Endothelial cell of umbilical vein (primary cell): ENCODE data around the gene GNA12. TPM values are rescaled to one million over a fixed set of nuclear protein-coding genes. Genes with fewer than 3 reads are reported as not detected.

Experiments used
- BruUV-seq: library from RNA; stranded (reverse); fragments of 400-500 nt; replicated peaks from 2 replicates; lab custom pipeline; 2021; lab: Mats Ljungman, UMichigan
- CTCF ChIA-PET: fragments of 300-600, 350-600 bp; sonication (Branson Sonifier 250); formaldehyde crosslinking; loops from one replicate; lab custom pipeline; 2021; ENCODE audit warnings: antibody characterized with exemption, inconsistent platforms; lab: Charles Lee
- POLR2A ChIA-PET: fragments of 300-600, 350-600 bp; sonication (Branson Sonifier 250); formaldehyde crosslinking; loops from one replicate; lab custom pipeline; 2021; ENCODE audit warnings: antibody characterized with exemption, inconsistent platforms; lab: Charles Lee
- DNase-seq: peaks from one replicate; pipeline ENCODE4 v3.0.0-alpha.2; 2011; ENCODE audit warnings: low read depth, low spot score
- FAIRE-seq: peaks from 2 replicates; lab custom pipeline; 2011; peaks lifted over from hg19 to GRCh38; lab: Jason Lieb, UNC
- H2AFZ ChIP-seq: 2 replicates; pipeline ENCODE4 v1.6.0; 2012; ENCODE audit warnings: low read depth, low read length, control low read depth, inconsistent platforms
- H3K27ac ChIP-seq: 2 replicates; pipeline ENCODE4 v1.5.1; 2011; ENCODE audit warnings: low read depth, mild to moderate bottlenecking, control low read depth, low read length, moderate library complexity; ENCODE audit not compliant: insufficient read depth
- H3K27me3 ChIP-seq, 2 experiments: 2 replicates each; pipeline versions ENCODE4 v1.6.0 to v1.6.1; 2011; ENCODE audit warnings: low read length in 2 of 2, mixed read lengths in 1 of 2; ENCODE audit not compliant: control insufficient read depth in 2 of 2, insufficient read depth in 2 of 2
- H3K36me3 ChIP-seq, 2 experiments: 2 replicates in 1 of 2; 3 replicates in 1 of 2; pipeline ENCODE4 v1.5.1; 2011; ENCODE audit warnings: low read length in 2 of 2, mild to moderate bottlenecking in 1 of 2, moderate library complexity in 1 of 2; ENCODE audit not compliant: control insufficient read depth in 2 of 2, insufficient read depth in 2 of 2; ENCODE audit errors: extremely low read depth in 1 of 2
- H3K4me1 ChIP-seq: 3 replicates; pipeline ENCODE4 v1.5.1; 2011; ENCODE audit warnings: mild to moderate bottlenecking, low read length; ENCODE audit not compliant: control insufficient read depth, insufficient read depth; ENCODE audit errors: extremely low read depth
- H3K4me2 ChIP-seq: 2 replicates; pipeline ENCODE4 v1.6.1; 2011; ENCODE audit warnings: low read length, control low read depth, mixed read lengths; ENCODE audit not compliant: insufficient read depth
- H3K4me3 ChIP-seq, 3 experiments: fragments of 200-600 bp in 1 of 3; sonication (generic), shearing (Covaris generic) in 1 of 3; replicated peaks in 1 of 3; 2 replicates each; pipeline ENCODE4 v1.5.1; 2011 to 2016; ENCODE audit warnings: control low read depth in 3 of 3, low read length in 3 of 3, mild to moderate bottlenecking in 2 of 3, inconsistent platforms in 1 of 3, low read depth in 1 of 3, moderate library complexity in 1 of 3; ENCODE audit not compliant: insufficient read depth in 1 of 3
- H3K79me2 ChIP-seq: 2 replicates; pipeline ENCODE4 v1.6.0; 2012; ENCODE audit warnings: low read length, inconsistent platforms; ENCODE audit not compliant: control insufficient read depth, insufficient read depth
- H3K9ac ChIP-seq: replicated peaks from 2 replicates; pipeline ENCODE3; 2011; ENCODE audit warnings: low read length, control low read depth; ENCODE audit not compliant: insufficient read depth; ENCODE audit errors: extremely low read depth
- H3K9me1 ChIP-seq: replicated peaks from 3 replicates; pipeline ENCODE4 v1.6.0; 2011; ENCODE audit warnings: mild to moderate bottlenecking, low read length; ENCODE audit not compliant: control insufficient read depth, insufficient read depth; ENCODE audit errors: extremely low read depth
- H3K9me3 ChIP-seq: replicated peaks from 2 replicates; pipeline ENCODE4 v1.5.1; 2012; ENCODE audit warnings: low read length, inconsistent platforms; ENCODE audit not compliant: control insufficient read depth, insufficient read depth
- H4K20me1 ChIP-seq: replicated peaks from 2 replicates; pipeline ENCODE3; 2011; ENCODE audit warnings: mild to moderate bottlenecking, low read length; ENCODE audit not compliant: control insufficient read depth, insufficient read depth; ENCODE audit errors: extremely low read depth
- CTCF ChIP-seq, 2 donors: IDR thresholded peaks; 1 replicate in 1 of 2; 2 replicates in 1 of 2; pipeline ENCODE4 v1.5.1; 2011; ENCODE audit warnings: low read length in 2 of 2, mild to moderate bottlenecking in 2 of 2, moderate library complexity in 2 of 2, control low read depth in 1 of 2, inconsistent platforms in 1 of 2, low read depth in 1 of 2; ENCODE audit not compliant: insufficient read depth in 1 of 2; ENCODE audit errors: extremely low read depth in 1 of 2
- EZH2 ChIP-seq: IDR thresholded peaks from 2 replicates; pipeline ENCODE4 v1.6.1; 2012; ENCODE audit warnings: borderline replicate concordance, low read depth, mild to moderate bottlenecking, moderate library complexity, low read length, inconsistent platforms; ENCODE audit not compliant: severe bottlenecking
- JUN ChIP-seq: IDR thresholded peaks from 2 replicates; pipeline ENCODE4 v1.6.1; 2011; ENCODE audit warnings: borderline replicate concordance, low read depth; ENCODE audit not compliant: insufficient read length, insufficient read depth
- MAX ChIP-seq: IDR thresholded peaks from 2 replicates; pipeline ENCODE4 v1.6.1; 2011; ENCODE audit not compliant: insufficient read depth, insufficient read length
- POLR2AphosphoS5 ChIP-seq: IDR thresholded peaks from 2 replicates; pipeline ENCODE4 v1.6.1; 2012; ENCODE audit warnings: low read depth, mild to moderate bottlenecking, control low read depth, low read length, moderate library complexity; ENCODE audit not compliant: insufficient read depth
- dilution Hi-C: fragments of 300-500 bp; cut with MboI; formaldehyde crosslinking; loops from one replicate; pipeline ENCODE4 v1.15.0; 2019; ENCODE audit warnings: low sequenced_read_pairs; ENCODE audit not compliant: extremely low pct_ligation_motif_present
- intact Hi-C: fragments of 100-400 bp; cut with micrococcal nuclease; formaldehyde crosslinking; loops from one replicate; pipeline ENCODE4 v1.10.0; 2022
- polyA plus RNA-seq, 4 experiments: library from polyadenylated mRNA; depleted of rRNA in 3 of 4; stranded (reverse) in 3 of 4; unstranded in 1 of 4; fragments of >200 nt; gene quantifications; 2 replicates each; pipeline versions ENCODE4 v1.2.1 to v1.2.3, GENCODE V29; 2011 to 2012; ENCODE audit warnings: missing spikeins in 1 of 4
- total RNA-seq: library from RNA; stranded (reverse); gene quantifications from 2 replicates; pipeline ENCODE4 v1.2.3, GENCODE V29; 2021

Gene GNA12
- total and polyA plus RNA-seq, 2 donors (not counting 3 experiments of a cell fraction or from before 2014, with no cell fraction given), result 63.0 to 75.1 TPM

- Histone ChIP-seq H2AFZ (no peak overlapping the region), H3K27me3 (peaks cover 0 to 2% of the 10 kb centered on the region in 2 experiments), H3K79me2 (no peaks in the 10 kb centered on the region), H3K9me3 (no peaks in the 10 kb centered on the region), H4K20me1 (no peaks in the 10 kb centered on the region), H3K9me1 (no peaks in the 10 kb centered on the region), H3K9ac (no peak overlapping the region), H3K4me3 (no peak overlapping the region), H3K27ac (no peak overlapping the region), H3K4me1 (no peaks in the 10 kb centered on the region), H3K4me2 (no peak overlapping the region), H3K36me3 (no peaks in the 10 kb centered on the region)
- DNase-seq, result no peak
- CTCF ChIA-PET, result interaction anchor here (0.6 to 1.4 kb wide), 5 partner anchors 8 to 76 kb away, joined by 3 to 7 read pairs (median 3); no protein-coding TSS in a partner anchor
- intact Hi-C loops (no loop called here), dilution Hi-C loops (no loop called here)
- POLR2A ChIA-PET, result no interaction called here
- no peak for FAIRE-seq
- TF ChIP-seq JUN (no peak), MAX (no peak), EZH2 (no peak), POLR2AphosphoS5 (no peak), CTCF (IDR thresholded peaks at IDR 0.05; ENCODE audit: extremely low read depth in 1 of 2, insufficient read depth in 1 of 2, low read depth in 1 of 2, low read length in 2 of 2) (no peak)
- BruUV-seq, result no TSS peak
Observed at GRCh38 chr7:2701832-2702593, 142.1 kb downstream of the GNA12 start.
